Heart right ventricle (tissue), 16 donors: ENCODE data around the gene GLT6D1. TPM values are rescaled to one million over a fixed set of nuclear protein-coding genes. Genes with fewer than 3 reads are reported as not detected.

Source experiments
- ATAC-seq, 8 donors: fragments of 200-7000 bp; cut with Tn5 transposase; one replicate each; pipeline ENCODE4 v1.9.1; 2020; ENCODE audit warnings: mild to moderate bottlenecking in 8 of 8, moderate library complexity in 8 of 8, moderate number of reproducible peaks in 1 of 8
- DNase-seq, 2 donors: peaks; one replicate each; pipeline ENCODE4 v3.0.0-alpha.2; 2020
- H3K27ac ChIP-seq, 10 donors: fragments of 200-600 bp; sonication (generic) in 2 of 10; one replicate each; pipeline versions ENCODE4 v1.5.0 to v1.8.0; 2020 to 2022; ENCODE audit warnings: mild to moderate bottlenecking in 3 of 10
- H3K27me3 ChIP-seq, 7 donors: fragments of 200-600 bp; one replicate each; pipeline ENCODE4 v1.8.0; 2021 to 2022; ENCODE audit warnings: mild to moderate bottlenecking in 2 of 7
- H3K36me3 ChIP-seq, 9 donors: fragments of 200-600 bp; sonication (generic) in 1 of 9; one replicate each; pipeline versions ENCODE4 v1.5.0 to v1.8.0; 2020 to 2022; ENCODE audit warnings: mild to moderate bottlenecking in 2 of 9
- H3K4me1 ChIP-seq, 9 donors: fragments of 200-600 bp; sonication (generic) in 1 of 9; one replicate each; pipeline versions ENCODE4 v1.5.0 to v1.8.0; 2020 to 2022; ENCODE audit warnings: mild to moderate bottlenecking in 4 of 9
- H3K4me3 ChIP-seq, 10 donors: fragments of 200-600 bp; sonication (generic) in 2 of 10; one replicate each; pipeline versions ENCODE4 v1.5.0 to v1.8.0; 2020 to 2022; ENCODE audit warnings: mild to moderate bottlenecking in 7 of 10, moderate library complexity in 2 of 10
- H3K9me3 ChIP-seq, 11 donors: fragments of 200-600 bp in 10 of 11; sonication (generic) in 2 of 11; one replicate each; pipeline versions ENCODE4 v1.5.0 to v1.8.0; 2013 to 2022; ENCODE audit warnings: mild to moderate bottlenecking in 2 of 11, control low read depth in 1 of 11, moderate library complexity in 1 of 11
- CTCF ChIP-seq, 9 donors: fragments of 200-600 bp; sonication (generic) in 2 of 9; IDR thresholded peaks; one replicate each; pipeline versions ENCODE4 v1.5.0 to v1.8.0; 2021 to 2022; ENCODE audit warnings: antibody characterized with exemption in 9 of 9, mild to moderate bottlenecking in 5 of 9, moderate library complexity in 1 of 9
- WGBS, 2 donors: extraction: QIAGEN DNeasy Blood & Tissue Kit; methylation state at CpG; one replicate each; pipeline ENCODE4 v1.1.7; 2013; ENCODE audit warnings: inconsistent platforms in 1 of 2; 5-methylcytosine and 5-hydroxymethylcytosine counted together
- intact Hi-C, 10 donors: fragments of 100-400 bp; cut with DNase I; formaldehyde crosslinking; loops; one replicate each; pipeline versions ENCODE4 v1.11.1 to v1.14.2; 2022
- polyA plus RNA-seq, 2 donors: library from polyadenylated mRNA; stranded (reverse); fragments of 200-250 nt; gene quantifications; one replicate each; pipeline ENCODE4 v1.2.3, GENCODE V29; 2013
- total RNA-seq, 10 donors: library from RNA; stranded (reverse); fragmentation: NEBNext Ultra II Directional in 3 of 10; extraction: Animal tissue kit (Norgen Biotek cat#: 25700) in 3 of 10; gene quantifications; one replicate each; pipeline versions ENCODE4 v1.2.1 to v1.2.4, GENCODE V29; 2021 to 2023
- donor health status: Arrhythmogenic right ventricular cardiomyopathy.
- donor health status: ischemic (EF 13 %, LVEDD 7.1; RV severe dilation, severe dysfunction).
- donor health status: healthy with polysubstance abuse.
- donor health status: DM: no; HTN: yes; CAD: no.
- donor health status: DM: no; HTN: no; CAD: no.
- donor health status: ischemic (EF 25% LVEDD 6.9; RV normal size, moderate dysfunction).
- donor health status: ischemic (EF 25% LVEDD 5.7; RV mildly dilated, moderate dysfunction).
- donor health status: healthy.
- donor health status: DM: yes; HTN: yes; CAD: no.
- donor health status: Ischemic cardiomyopathy.
- donor health status: ischemic (EF 35%, LVEDD 5.7; RV mildly dilated, moderate dysfunction).
- donor health status: nonischemic (EF 11% LVEDD 7.7; RV severe dilation, severe dysfunction).
- donor health status: DM: yes; HTN: yes; CAD: no.
- donor health status: PGD.
- donor health status: ischemic (EF 29% LVEDD 5.4; RV normal size, mild dysfunction).
- donor health status: nonischemic (EF 23%, LVEDD 6.1; RV moderate dilation, normal function).

Gene GLT6D1
- total and polyA plus RNA-seq, 12 donors = not detected

GRCh38 chr9:135575995-135576631, 63.2 kb downstream of the GLT6D1 start:
- DNase-seq (no peak), ATAC-seq (peak in 1 of 8 donors; percentile 44)
- Histone ChIP-seq H3K4me3 (no peak overlapping the region), H3K27ac (no peak overlapping the region), H3K27me3 (peaks cover 0 to 35% (median 9%) of the 10 kb centered on the region in 7 donors), H3K4me1 (no peaks in the 10 kb centered on the region), H3K9me3 (peaks cover 0 to under 1% (median 0%) of the 10 kb centered on the region in 11 donors), H3K36me3 (no peaks in the 10 kb centered on the region)
- 81 to 86% methylated on average over 22 of the region's 22 CpGs for WGBS, 2 donors
- TF ChIP-seq CTCF (IDR thresholded peaks at IDR 0.05) = no peak
- intact Hi-C loops = no loop called here

GRCh38 chr9:135574943-135575342, 64.4 kb downstream of the GLT6D1 start:
- Histone ChIP-seq H3K4me1 (no peaks in the 10 kb centered on the region), H3K9me3 (peaks cover 0 to 3% (median 0%) of the 10 kb centered on the region in 11 donors), H3K27me3 (peaks cover 0 to 35% (median 9%) of the 10 kb centered on the region in 7 donors), H3K36me3 (no peaks in the 10 kb centered on the region), H3K27ac (no peak overlapping the region), H3K4me3 (no peak overlapping the region)
- DNase-seq (no peak), ATAC-seq (no peak)
- no peak for TF ChIP-seq CTCF (IDR thresholded peaks at IDR 0.05)
- intact Hi-C loops = no loop called here
- WGBS, 2 donors = 89 to 91% methylated on average over 15 of the region's 15 CpGs

- no peak for TF ChIP-seq CTCF (IDR thresholded peaks at IDR 0.05)
- DNase-seq = no peak
- intact Hi-C loops = no loop called here
- Histone ChIP-seq H3K27me3 (peaks cover 0 to 35% (median 9%) of the 10 kb centered on the region in 7 donors), H3K4me1 (no peaks in the 10 kb centered on the region), H3K9me3 (peaks cover 0 to 10% (median 4%) of the 10 kb centered on the region in 11 donors), H3K36me3 (no peaks in the 10 kb centered on the region), H3K27ac (no peak overlapping the region), H3K4me3 (no peak overlapping the region)
- 66 to 76% methylated on average over 14 of the region's 14 CpGs for WGBS, 2 donors
- ATAC-seq = no peak
These were observed 65.0 kb downstream of the GLT6D1 start for GRCh38 chr9:135574331-135574730.

Other genes starting within 250 kb of the GLT6D1 start
- gene PPP1R26, start 159.8 kb downstream of the GLT6D1 start, total RNA-seq = 10 to 100 TPM; 17.8 to 26.7 (median 20.8) TPM
- 1 to 10 TPM; 7.5 to 8.9 TPM for gene PPP1R26, start 159.8 kb downstream of the GLT6D1 start, polyA plus RNA-seq
- 10 to 100 TPM; 37.5 to 52.0 (median 47.8) TPM for gene MRPS2, start 138.9 kb downstream of the GLT6D1 start, total RNA-seq
- gene MRPS2, start 138.9 kb downstream of the GLT6D1 start, polyA plus RNA-seq = 10 to 100 TPM; 28.6 to 82.9 TPM
- gene LCN1, start 118.1 kb downstream of the GLT6D1 start, total RNA-seq = under 1 TPM in 2 of 10 donors, not detected in 8; 0.32 to 0.76 TPM
- under 1 TPM in 1 of 2 donors, not detected in 1; 0.13 TPM for gene LCN1, start 118.1 kb downstream of the GLT6D1 start, polyA plus RNA-seq
- gene OBP2A, start 93.4 kb downstream of the GLT6D1 start, total RNA-seq = not detected
- gene OBP2A, start 93.4 kb downstream of the GLT6D1 start, polyA plus RNA-seq = not detected
- not detected for gene PAEP, start 77.8 kb downstream of the GLT6D1 start, total RNA-seq
- gene PAEP, start 77.8 kb downstream of the GLT6D1 start, polyA plus RNA-seq = not detected
- not detected for gene LCN9, start 23.8 kb upstream of the GLT6D1 start, total RNA-seq
- gene LCN9, start 23.8 kb upstream of the GLT6D1 start, polyA plus RNA-seq = not detected
- not detected for gene SOHLH1, start 59.9 kb upstream of the GLT6D1 start, total RNA-seq
- gene SOHLH1, start 59.9 kb upstream of the GLT6D1 start, polyA plus RNA-seq = not detected
- gene KCNT1, start 62.6 kb upstream of the GLT6D1 start, total RNA-seq = 10 to 100 TPM in 1 of 10 donors, 1 to 10 TPM in 9; 1.9 to 14.1 (median 4.8) TPM
- gene KCNT1, start 62.6 kb upstream of the GLT6D1 start, polyA plus RNA-seq = 1 to 10 TPM in 1 of 2 donors, under 1 TPM in 1; 0.14 to 3.1 TPM